ENCODE results near the gene RAI1. TPM values are rescaled to one million over a fixed set of nuclear protein-coding genes. Genes with fewer than 3 reads are reported as not detected.

The RAI1 gene
- total RNA-seq, 1 donor from 2014 or later, result 28.8 TPM

DNA sequence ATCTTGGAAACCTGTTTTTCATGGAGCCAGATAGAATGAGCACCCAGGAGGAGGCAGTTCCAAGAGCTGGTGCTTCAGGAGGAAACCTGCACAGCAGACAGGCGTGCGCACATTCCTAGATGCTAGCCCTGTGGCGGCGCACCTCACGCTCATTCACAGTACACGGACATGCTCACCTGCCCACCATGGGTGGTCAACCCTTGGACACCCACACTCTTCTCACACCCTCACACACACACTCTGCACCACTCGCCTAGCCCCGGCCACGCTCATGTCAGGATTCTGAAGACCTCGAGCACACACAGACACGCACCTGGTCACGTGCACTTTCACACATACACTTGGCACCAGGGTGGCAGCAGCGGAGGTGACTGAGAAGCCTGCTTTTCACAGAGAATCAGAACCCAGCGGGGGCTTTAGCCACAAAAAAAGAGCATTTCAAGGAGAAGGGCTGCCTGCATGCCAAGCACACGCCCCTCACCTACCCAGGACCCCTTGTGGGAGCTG lies 28.6 kb downstream of the RAI1 start:
- intact Hi-C loops (cut with DNase I), result no loop called here
- no peak for DNase-seq (ENCODE audit: low spot score)

DNA sequence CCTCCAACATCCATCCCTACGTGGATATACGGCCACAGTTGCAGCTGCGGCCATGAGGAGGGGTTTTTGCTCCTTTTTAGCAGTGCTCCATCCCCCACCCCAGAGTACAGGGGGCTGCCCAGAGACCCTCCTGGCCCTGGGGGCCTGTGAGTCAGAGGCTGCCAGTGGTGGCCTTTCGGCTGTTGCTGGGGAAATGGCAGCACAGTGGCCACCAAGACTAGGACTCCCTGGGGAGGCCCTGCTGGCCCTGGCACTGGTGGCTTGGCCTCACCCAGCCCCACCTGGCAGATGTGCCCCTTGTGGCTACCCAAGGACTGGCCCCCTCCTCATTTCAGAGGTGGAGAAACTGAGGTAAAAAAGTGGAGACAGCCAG lies 29.1 kb downstream of the RAI1 start:
- intact Hi-C loops (cut with DNase I), result no loop called here
- DNase-seq (ENCODE audit: low spot score), result no peak

DNA sequence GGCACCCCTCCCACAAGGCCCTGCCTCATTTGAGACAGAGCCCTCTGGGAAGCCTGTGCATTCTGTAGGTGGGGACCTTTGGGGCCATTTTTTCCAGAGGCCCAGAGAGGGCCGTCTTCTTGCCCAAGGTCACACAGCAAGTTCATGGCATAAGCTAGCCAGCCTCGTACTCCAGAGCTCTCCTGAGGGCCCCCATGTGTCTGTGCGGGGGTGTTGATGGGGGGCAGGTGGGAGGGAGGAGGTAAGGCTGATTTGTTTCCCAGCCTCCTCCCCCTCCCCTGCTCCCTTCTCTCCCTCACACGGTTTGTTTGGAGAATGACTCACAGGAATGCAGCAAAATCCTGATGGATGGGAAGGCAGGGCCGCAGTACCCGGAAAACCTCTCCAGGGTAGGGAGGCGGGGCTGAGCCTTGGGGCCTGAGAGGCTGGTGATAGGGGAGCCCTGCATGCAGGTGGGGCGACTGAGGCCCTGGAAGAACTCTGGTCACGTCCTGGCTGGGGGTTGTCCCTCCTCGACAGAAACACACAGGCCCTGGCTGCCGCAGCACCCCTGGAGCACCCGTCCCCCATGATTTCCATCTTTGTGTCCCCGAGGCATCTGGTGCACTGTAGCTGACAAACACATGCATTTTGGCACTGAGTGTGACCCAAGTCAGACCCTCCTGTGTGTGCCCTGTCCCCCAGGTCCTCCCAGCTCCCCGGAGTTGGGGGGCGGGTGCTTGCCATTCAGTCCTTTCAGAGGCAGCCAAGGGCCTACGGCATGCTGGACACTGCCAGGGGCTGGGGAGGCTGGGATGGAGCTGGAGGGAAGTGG lies 29.7 kb downstream of the RAI1 start:
- DNase-seq (ENCODE audit: low spot score), result no peak

DNA sequence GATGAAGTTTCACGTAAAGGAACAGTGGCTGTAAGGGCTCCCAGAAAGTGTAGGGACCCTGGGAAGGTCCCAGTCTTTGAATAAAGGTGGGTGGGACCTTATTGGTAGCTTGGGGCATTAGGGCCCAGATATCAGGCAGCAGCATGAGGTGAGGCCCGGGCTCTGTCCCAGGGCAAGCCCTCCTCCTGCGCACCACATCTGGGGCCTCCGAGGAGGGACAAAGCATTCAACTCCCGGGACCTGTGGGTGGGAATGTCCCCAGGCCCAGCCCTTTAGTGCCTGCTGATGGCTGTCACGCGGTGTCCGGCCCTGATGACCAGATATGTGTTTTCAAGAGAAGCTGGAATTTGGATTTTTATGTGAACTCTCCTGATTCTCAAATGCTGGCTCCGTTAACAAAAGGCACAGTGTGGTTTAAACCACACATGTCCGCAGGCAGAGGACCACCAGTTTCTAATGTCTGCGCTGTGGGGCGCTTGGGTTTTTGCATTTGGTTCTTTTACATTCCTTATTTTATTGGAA lies 30.4 kb downstream of the RAI1 start:
- no peak for DNase-seq (ENCODE audit: low spot score)
- intact Hi-C loops (cut with DNase I), result loop anchor here (2.0 kb wide), 1 partner anchor 17 kb away; no protein-coding TSS in a partner anchor

More for the DNA sequence above, 29.7 kb downstream of the RAI1 start:
- intact Hi-C loops (cut with DNase I), result no loop called here

DNA sequence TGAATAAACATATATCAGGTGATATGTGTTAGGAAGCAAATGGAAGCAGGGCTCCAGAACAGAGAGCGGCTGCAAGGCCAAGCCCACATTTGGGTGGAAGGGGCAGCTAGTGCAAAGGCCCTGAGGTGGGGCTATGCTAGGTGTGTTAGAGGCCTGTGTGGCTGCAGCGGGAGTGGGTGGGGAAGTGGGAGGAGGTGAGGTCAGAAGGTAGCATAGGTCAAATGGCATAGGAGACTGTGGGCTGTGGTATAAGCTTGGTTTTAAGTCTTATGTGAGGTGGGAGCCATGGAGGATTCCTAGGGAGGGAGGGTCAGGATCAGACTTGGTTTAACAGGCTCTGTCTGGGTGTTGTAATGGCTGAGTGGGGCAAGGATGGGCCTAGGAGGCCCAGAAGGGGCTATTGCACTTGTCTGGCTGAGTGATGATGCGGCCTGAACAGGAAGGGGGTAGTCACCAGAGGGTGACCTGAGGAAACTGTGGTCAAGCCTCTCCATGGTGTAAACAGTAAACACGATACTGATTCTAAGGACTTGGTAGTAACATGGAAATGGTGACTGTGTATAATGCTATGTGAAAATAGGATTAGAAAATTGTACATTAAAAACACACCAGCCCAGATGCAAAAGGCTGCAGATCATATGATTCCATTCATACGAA lies 31.1 kb downstream of the RAI1 start:
- intact Hi-C loops (cut with DNase I), result loop anchor here (2.0 kb wide), 1 partner anchor 18 kb away; no protein-coding TSS in a partner anchor
- no peak for DNase-seq (ENCODE audit: low spot score)

DNA sequence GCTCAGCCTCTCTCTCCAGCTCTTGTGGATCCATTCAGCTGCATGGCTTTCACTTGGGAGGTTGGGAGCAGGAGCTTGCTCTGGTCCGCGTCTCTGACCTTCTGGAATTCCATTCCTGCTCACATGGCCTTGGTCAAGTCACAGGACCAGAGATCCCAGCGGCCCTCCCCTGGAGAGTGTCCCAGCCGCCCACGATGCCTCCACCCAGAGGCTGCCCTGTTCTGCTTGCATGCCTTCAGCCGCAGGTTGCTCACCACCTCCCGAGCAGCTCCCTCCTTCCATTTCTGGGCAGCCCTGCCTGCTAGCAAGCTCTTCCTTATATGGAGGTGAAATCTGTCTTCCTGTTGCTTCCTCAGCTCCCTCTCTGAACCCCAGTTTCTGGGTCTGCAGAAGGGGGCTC lies 32.6 kb downstream of the RAI1 start:
- DNase-seq (ENCODE audit: low spot score), result peak; percentile 86
- intact Hi-C loops (cut with DNase I), result loop anchor here (2.0 kb wide), 1 partner anchor 19 kb away; no protein-coding TSS in a partner anchor

DNA sequence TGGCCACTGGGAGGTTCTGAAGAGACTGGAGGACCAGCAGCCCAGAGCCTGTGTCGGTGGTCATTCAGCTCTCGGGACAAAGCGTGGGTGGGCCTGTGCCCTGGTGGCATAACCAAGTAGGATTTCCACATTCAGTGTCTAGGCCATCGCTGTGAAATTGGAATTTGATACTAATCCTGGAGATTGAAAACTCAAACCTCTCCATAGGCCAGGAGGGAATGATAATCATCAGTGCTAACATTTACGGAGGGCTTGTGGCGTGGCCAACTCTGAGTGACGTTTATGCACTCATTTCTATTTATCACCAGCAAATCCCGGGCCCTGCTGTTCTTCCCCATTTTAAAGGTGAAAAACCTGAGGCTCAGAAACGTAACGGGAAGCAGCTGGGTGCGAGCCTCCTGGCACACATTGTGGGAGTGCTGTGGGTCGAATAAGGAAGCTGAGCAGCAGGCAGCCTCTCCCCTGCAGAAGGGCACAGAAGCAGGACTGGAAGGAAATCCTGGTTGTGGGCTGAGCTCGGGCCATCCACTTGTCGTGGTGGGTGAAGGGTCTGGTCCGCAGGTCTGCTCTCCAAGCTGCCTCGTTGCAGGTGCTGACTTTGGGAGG lies 33.1 kb downstream of the RAI1 start:
- DNase-seq (ENCODE audit: low spot score), result no peak
- intact Hi-C loops (cut with DNase I), result no loop called here

DNA sequence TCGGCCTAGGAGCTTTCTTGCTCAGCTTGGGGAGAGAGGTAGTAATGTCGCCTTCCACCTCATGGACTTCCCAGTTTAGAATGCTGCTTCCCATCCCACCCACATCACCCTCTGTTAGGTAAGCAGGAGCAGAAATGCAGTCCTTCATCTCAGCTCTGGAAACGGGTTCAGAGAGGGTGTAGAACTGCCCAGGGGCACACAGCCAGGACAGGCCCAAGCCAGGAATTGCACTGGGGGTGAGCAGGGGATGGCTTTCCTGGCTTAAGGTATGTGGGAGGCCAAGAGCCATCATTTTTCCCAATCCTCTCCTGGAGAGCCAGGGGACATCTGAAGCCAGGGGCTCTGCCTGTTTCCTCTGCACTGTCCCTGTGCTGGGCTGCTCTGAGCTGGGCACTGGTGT lies 33.6 kb downstream of the RAI1 start:
- DNase-seq (ENCODE audit: low spot score), result no peak

DNA sequence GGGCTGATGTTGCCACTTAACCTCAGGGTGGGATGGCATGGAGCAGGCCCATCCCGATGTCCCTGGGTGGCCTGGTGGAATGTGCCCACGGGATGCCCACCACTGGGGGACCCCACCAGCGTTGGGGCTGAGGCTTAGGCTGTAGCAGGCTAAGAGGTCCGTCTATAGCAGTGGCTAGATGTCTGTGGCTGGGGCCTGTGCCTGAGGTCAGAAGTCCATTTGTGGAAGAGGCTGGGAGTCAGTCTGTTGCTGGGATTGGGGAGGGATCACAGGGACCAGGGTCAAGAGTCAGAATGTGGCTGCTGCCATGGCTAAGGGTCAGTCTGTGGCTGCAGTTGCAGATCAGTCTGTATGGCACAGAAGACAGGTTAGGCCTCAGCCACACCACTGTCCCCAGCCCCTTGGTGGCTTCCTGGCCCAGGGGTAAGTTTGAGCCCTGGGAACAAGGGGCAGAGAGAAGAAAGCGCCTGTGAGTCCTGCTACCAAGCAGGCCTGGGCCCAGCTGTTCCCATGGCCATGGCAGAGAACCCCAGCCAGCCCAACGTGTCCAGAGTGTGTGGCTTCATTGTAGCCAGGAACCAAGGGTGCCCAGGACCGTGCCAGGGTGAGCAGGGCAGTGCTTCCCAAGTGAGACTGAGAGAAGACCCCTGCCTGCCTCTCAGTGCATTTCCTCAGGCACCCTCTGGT lies 35.7 kb downstream of the RAI1 start:
- intact Hi-C loops (cut with DNase I), result no loop called here
- no peak for DNase-seq (ENCODE audit: low spot score)

More for the DNA sequence above, 33.6 kb downstream of the RAI1 start:
- intact Hi-C loops (cut with DNase I), result no loop called here

DNA sequence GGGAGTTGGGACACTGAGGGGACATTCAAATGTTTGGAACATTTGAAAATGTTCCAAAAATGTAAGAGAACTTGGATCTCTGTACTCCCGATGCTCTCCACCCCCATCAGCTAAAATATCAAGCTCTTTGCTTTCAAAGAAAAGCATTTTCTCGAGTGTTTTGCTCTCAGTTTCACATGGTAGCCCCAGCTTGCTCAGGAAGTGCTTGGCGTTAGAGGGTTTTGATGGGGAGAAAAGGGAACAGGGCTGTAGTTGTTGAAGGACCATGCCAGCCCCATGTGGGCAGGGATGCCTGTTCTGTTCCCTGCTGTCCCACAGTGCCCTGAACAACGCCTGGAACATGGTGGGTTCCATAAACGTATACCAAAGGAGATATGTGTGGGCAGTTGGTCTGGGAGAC lies 37.0 kb downstream of the RAI1 start:
- intact Hi-C loops (cut with DNase I), result no loop called here

DNA sequence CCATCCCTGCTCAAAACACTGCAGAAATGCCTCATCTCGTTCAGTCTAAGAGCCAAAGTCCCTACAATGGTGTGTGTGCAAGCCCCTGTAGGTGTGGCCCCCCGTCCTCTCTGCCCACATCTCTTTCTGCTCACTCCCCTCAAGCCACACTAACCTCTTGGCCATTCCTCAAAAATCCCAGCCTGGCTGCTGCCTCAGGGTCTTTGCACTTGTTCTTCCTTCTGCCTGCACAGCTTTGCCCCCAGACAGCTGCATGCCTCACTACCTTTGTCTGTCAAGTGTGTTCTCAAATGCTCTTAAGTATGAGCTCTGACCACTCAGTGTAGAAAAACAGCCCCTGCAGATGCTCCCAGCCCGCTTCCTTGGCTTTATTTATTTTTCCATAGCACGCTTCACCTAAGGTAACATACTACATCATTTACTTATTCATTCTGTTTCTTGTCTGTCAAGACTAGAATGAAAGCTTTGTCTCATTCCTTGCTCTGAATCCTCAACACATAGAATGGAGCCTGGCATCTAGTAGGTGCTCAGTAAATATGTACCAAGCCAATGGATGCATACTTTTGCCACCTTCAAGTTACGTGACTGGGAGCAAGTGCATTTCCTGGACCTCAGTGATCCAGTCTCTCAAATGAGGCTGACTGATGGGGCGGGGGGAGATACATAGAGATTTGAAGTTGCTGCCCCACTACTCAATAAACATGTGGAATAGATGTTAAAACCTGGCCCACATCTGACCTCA lies 38.1 kb downstream of the RAI1 start:
- DNase-seq (ENCODE audit: low spot score), result no peak
- intact Hi-C loops (cut with DNase I), result no loop called here

More for the DNA sequence above, 37.0 kb downstream of the RAI1 start:
- no peak for DNase-seq (ENCODE audit: low spot score)

DNA sequence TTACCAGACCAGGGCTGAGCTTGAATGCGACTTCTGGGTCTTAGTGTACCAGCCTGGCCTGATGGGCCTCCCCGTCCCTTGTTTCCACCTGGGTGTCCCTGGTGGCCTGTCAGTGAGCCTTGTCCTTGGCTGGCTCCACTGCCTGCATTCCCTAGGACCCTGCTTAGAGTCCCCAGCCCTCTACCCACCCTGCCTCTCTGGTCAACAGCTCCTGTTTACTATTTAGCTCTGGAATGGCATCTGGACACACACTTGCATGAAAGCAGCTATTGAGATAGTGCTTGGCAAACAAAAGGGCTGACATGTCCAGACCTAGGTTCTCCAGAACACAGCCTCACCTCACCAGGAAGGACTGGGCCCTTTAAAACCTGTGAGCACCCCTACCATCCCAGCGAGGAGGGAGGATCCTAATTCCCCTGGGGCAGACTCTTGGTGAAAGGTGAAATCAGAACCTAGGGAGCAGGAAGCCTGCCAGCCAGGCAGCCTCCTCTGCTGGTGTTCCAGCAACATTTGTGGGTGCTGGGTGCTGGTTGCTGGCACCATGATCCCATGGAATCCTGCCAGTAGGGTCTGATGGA lies 38.8 kb downstream of the RAI1 start:
- DNase-seq (ENCODE audit: low spot score), result no peak
- intact Hi-C loops (cut with DNase I), result no loop called here

DNA sequence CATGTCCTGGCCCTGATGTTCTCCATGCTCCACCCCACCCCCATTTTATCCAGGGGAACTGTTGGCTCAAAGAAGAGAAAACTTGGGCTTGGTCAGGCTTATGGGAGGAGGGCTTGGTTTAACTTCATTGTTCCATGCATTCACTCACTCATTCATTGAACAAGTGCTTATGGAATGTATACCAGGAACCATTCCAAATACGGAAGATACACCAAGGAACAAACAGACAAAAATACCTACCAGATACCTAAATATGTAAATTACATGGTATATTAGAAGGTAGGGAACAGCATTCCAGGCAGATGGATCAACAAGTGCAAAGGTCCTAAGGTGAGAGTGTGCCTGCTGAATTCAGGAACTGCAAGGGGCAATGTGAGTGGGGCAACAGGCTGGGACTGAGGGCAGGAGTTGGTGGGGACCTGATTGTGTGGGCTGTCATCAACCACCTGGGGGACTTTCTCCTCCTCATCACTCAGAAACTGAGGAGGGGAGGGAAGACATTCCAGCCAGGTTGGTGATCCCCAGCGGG lies 39.9 kb downstream of the RAI1 start:
- no peak for DNase-seq (ENCODE audit: low spot score)
- intact Hi-C loops (cut with DNase I), result no loop called here

DNA sequence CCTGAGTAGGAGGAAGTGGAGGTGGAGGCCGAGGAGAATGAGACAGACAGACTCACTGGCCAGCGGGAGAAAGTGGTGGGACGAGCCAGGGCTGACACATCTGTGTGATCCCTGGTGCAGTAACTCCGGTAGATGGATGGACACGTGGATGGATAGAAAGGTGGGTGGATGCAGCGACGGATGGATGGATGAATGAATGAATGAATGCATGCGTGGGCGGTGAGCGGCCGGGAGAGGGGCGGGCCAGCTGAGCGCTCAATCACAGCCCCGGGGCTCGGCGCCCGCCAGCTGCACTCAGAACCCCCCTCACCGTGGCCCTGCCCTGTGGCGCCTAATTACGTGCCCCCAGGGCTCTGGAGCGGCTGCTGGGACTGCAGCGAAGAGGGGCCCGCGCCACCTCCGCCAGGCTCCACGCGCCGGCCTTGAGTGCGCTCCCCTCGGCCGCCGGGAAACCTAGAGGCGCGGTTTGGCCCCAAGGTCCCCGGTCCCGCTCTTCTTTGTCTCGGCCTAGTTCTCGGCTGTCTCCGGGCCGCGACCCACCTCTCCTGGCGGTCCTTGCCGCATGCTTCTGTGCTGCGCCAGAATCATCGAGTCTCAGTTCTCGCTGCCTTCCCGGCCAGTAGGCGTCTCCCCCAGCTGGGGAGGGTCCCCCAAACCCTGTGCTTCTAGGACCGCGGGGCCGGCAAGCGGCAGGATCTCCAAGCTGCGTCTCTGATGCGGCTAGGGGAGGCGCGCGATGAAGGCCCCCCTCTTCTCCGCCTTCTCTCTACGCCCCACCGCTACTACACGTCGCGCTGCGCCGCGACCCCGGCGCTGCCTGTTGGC lies 41.0 kb downstream of the RAI1 start:
- DNase-seq (ENCODE audit: low spot score), result no peak
- intact Hi-C loops (cut with DNase I), result no loop called here

DNA sequence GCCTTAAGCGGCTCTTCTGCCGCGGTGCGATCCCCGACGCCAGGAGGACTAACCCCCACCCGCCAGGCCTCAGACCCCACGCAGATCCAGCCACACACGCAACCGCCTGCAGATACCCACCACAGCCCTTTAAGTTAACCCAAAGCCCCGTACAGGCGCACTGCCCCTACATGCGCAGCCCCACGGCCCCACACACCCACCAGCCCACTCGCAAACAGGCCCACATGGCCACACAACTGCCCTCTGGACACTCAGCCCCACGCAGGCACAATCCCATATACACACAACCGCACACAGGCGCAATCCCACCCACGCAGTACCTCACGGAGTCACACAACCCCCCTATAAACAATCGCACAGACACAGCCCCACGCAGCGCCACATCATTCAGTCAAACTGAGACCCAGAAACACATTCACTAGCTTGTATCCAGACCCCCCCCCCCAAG lies 41.7 kb downstream of the RAI1 start:
- no peak for DNase-seq (ENCODE audit: low spot score)
- intact Hi-C loops (cut with DNase I), result no loop called here

DNA sequence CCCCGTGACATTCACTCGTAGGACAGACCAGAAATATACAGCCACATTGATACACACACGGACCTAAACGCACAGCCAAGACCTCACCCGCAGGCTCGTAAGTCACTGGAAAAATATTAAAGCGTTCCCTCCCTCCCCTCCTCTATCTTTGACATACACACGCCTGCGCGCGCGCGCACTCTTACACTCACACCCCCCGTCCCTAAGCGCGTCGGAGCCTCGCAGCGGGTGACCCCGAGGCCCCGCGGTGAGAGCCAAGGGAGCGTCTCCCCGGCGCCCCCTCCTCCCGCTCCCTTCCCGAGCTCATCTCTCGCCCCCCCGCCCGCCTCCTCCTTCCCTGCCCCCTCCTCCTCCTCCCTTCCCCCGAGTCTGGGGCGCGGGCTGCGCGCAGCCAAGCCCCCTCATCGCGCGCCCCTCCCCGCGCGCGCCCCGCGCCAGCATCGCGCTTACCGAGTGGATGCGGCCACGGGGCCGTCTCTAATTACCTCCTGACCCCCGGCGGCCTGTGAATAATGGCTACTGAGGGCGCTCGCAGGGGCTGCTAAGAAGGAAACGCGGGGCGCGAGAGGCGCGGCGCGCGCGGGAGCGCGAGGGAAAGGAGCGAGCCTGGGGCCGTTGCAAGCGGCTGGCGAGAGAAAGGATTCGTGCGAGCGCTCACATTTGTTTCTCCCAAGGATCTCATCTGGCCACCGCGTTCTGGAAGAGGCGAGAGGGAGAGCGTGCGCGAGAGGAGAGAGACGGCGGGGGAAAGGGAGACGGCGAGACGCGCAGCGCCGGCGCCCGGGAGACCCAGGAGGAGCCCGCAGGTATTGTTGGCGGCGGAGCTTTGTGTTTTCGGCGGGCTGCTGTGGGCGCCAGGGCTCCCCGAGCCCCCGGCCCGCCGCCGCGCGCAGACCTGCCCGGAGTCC lies 42.4 kb downstream of the RAI1 start:
- intact Hi-C loops (cut with DNase I), result no loop called here

More for the DNA sequence above, 42.4 kb downstream of the RAI1 start:
- DNase-seq (ENCODE audit: low spot score), result no peak
